Measurements from ENCODE around the gene ZGPAT. TPM values are rescaled to one million over a fixed set of nuclear protein-coding genes. Genes with fewer than 3 reads are reported as not detected.

ZGPAT gene
- total and polyA plus RNA-seq, 2 of the 13 experiments (the other 11 are each of a cell fraction or from before 2014, with no cell fraction given), result 23.0 to 41.9 TPM

DNA sequence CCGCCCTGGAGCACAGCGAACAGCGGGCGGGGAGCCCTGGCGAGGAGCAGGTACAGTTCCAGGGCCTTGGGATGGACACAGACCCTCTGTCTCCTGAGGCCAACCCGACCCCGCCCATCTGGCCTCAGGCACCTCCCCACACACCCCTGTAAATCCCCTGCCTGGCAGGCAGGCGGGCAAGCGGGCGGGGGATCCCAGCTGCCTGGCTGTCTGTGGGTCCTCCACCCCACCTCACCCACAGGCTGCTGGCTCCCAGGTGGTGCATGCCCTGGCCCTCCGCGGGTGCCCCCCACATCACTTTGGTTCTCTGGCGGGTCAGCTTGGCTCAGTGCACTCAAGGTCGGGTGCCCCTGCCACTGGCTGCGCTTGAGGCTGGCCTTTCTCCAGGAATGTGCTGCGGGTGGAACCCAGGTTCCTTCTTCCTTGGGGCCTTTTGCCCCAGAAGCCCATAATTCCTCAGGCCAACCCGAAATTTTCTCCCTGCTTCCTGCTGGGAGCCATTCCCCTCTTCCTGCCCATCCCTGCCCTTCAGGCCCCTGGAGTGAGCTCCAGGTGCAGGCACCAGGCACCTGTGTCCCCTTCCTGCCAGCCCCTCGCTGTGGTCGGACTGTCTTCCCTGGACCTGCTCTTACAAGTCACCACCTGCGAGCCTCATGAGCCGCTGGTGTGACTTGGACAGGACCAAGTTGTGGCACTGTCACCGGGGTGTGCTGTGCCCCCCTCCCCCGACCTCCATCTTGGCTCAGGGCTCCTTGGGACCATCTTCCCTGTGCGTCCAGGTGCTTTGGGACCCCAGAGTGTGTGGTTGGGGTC, 16.7 kb upstream of the ZGPAT start (continued):
- TF ChIP-seq, protein P1, sequence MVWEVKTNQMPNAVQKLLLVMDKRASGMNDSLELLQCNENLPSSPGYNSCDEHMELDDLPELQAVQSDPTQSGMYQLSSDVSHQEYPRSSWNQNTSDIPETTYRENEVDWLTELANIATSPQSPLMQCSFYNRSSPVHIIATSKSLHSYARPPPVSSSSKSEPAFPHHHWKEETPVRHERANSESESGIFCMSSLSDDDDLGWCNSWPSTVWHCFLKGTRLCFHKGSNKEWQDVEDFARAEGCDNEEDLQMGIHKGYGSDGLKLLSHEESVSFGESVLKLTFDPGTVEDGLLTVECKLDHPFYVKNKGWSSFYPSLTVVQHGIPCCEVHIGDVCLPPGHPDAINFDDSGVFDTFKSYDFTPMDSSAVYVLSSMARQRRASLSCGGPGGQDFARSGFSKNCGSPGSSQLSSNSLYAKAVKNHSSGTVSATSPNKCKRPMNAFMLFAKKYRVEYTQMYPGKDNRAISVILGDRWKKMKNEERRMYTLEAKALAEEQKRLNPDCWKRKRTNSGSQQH (CRISPR knock-in tag; IDR thresholded peaks at IDR 0.05; ENCODE audit: low read depth), result no peak
- TF ChIP-seq ZFP36L2 (CRISPR knock-in tag; IDR thresholded peaks at IDR 0.05) (no peak), TBX2 (CRISPR knock-in tag; IDR thresholded peaks at IDR 0.05; ENCODE audit: borderline replicate concordance) (no peak), ZNF7 (CRISPR knock-in tag; IDR thresholded peaks at IDR 0.05) (no peak), HNRNPLL (IDR thresholded peaks at IDR 0.05; ENCODE audit: low read depth, low read length, poor library complexity, severe bottlenecking) (peak; percentile 23), HNRNPK (IDR thresholded peaks at IDR 0.05; ENCODE audit: low read depth, low read length, poor library complexity, severe bottlenecking) (no peak), NFKBIZ (CRISPR knock-in tag; IDR thresholded peaks at IDR 0.05) (no peak), SIN3A (IDR thresholded peaks at IDR 0.05; ENCODE audit: borderline replicate concordance, low read depth, low read length) (no peak), NR2F6 (IDR thresholded peaks at IDR 0.05) (no peak), NR2F6 (CRISPR knock-in tag; IDR thresholded peaks at IDR 0.05) (no peak), SAFB2 (CRISPR knock-in tag; IDR thresholded peaks at IDR 0.05; ENCODE audit: borderline replicate concordance, low read depth) (no peak), POLR2A (IDR thresholded peaks at IDR 0.05; ENCODE audit: insufficient read depth in 1 of 2, low read depth in 2 of 2, low read length in 2 of 2) (peak in 1 of 2 experiments; percentile 11; a peak in 1 of 4 replicates), AGO1 (IDR thresholded peaks at IDR 0.05; ENCODE audit: low read depth, low read length, poor library complexity, severe bottlenecking) (peak; percentile 93)
- TF ChIP-seq, protein P2, sequence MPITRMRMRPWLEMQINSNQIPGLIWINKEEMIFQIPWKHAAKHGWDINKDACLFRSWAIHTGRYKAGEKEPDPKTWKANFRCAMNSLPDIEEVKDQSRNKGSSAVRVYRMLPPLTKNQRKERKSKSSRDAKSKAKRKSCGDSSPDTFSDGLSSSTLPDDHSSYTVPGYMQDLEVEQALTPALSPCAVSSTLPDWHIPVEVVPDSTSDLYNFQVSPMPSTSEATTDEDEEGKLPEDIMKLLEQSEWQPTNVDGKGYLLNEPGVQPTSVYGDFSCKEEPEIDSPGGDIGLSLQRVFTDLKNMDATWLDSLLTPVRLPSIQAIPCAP (CRISPR knock-in tag; IDR thresholded peaks at IDR 0.05; ENCODE audit: low read depth), result no peak
- TF ChIP-seq, protein P3, sequence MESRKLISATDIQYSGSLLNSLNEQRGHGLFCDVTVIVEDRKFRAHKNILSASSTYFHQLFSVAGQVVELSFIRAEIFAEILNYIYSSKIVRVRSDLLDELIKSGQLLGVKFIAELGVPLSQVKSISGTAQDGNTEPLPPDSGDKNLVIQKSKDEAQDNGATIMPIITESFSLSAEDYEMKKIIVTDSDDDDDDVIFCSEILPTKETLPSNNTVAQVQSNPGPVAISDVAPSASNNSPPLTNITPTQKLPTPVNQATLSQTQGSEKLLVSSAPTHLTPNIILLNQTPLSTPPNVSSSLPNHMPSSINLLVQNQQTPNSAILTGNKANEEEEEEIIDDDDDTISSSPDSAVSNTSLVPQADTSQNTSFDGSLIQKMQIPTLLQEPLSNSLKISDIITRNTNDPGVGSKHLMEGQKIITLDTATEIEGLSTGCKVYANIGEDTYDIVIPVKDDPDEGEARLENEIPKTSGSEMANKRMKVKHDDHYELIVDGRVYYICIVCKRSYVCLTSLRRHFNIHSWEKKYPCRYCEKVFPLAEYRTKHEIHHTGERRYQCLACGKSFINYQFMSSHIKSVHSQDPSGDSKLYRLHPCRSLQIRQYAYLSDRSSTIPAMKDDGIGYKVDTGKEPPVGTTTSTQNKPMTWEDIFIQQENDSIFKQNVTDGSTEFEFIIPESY (CRISPR knock-in tag; IDR thresholded peaks at IDR 0.05), result peak; percentile 28; the same call in 1 of the 2 replicates
- TF ChIP-seq, protein P4, sequence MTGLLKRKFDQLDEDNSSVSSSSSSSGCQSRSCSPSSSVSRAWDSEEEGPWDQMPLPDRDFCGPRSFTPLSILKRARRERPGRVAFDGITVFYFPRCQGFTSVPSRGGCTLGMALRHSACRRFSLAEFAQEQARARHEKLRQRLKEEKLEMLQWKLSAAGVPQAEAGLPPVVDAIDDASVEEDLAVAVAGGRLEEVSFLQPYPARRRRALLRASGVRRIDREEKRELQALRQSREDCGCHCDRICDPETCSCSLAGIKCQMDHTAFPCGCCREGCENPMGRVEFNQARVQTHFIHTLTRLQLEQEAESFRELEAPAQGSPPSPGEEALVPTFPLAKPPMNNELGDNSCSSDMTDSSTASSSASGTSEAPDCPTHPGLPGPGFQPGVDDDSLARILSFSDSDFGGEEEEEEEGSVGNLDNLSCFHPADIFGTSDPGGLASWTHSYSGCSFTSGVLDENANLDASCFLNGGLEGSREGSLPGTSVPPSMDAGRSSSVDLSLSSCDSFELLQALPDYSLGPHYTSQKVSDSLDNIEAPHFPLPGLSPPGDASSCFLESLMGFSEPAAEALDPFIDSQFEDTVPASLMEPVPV (CRISPR knock-in tag; IDR thresholded peaks at IDR 0.05), result no peak
- TF ChIP-seq, protein P5, sequence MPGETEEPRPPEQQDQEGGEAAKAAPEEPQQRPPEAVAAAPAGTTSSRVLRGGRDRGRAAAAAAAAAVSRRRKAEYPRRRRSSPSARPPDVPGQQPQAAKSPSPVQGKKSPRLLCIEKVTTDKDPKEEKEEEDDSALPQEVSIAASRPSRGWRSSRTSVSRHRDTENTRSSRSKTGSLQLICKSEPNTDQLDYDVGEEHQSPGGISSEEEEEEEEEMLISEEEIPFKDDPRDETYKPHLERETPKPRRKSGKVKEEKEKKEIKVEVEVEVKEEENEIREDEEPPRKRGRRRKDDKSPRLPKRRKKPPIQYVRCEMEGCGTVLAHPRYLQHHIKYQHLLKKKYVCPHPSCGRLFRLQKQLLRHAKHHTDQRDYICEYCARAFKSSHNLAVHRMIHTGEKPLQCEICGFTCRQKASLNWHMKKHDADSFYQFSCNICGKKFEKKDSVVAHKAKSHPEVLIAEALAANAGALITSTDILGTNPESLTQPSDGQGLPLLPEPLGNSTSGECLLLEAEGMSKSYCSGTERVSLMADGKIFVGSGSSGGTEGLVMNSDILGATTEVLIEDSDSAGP (CRISPR knock-in tag; IDR thresholded peaks at IDR 0.05; ENCODE audit: borderline replicate concordance), result no peak
- TF ChIP-seq, protein P6, sequence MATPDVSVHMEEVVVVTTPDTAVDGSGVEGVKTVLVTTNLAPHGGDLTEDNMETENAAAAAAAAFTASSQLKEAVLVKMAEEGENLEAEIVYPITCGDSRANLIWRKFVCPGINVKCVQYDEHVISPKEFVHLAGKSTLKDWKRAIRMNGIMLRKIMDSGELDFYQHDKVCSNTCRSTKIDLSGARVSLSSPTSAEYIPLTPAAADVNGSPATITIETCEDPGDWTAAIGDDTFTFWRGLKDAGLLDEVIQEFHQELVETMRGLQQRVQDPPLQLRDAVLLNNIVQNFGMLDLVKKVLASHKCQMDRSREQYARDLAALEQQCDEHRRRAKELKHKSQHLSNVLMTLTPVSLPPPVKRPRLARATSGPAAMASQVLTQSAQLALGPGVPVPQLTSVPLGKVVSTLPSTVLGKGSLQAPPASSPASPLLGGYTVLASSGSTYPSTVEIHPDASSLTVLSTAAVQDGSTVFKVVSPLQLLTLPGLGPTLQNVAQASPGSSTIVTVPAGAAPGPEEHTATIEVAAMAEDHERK (CRISPR knock-in tag; IDR thresholded peaks at IDR 0.05; ENCODE audit: low read depth), result no peak
